K562 (cell line): ENCODE measurements around the gene NINL. TPM values are rescaled to one million over a fixed set of nuclear protein-coding genes. Genes with fewer than 3 reads are reported as not detected.
A peak's percentile ranks its signal among the peaks of the same experiment; 100 is the strongest.

Experiments used
- BMI1 ChIP-seq: fragments of 150-350 bp; IDR thresholded peaks from 2 replicates; pipeline ENCODE4 v1.6.1; 2014; ENCODE audit warnings: low read length
- CBFA2T2 ChIP-seq: fragments of 450-650 bp; conservative IDR thresholded peaks from 2 replicates; pipeline ENCODE4 v1.6.1; 2017; ENCODE audit warnings: mild to moderate bottlenecking
- CEBPG ChIP-seq, 3 experiments: fragments of 200-800 bp in 1 of 3; sonication (Bioruptor generic) in 1 of 3; sonication (generic) in 1 of 3; formaldehyde crosslinking in 1 of 3; IDR thresholded peaks in 2 of 3; conservative IDR thresholded peaks in 1 of 3; 2 replicates each; pipeline versions ENCODE4 v1.6.1 to v1.8.0; 2016 to 2022; ENCODE audit warnings: missing compliant biosample characterization in 2 of 3, missing genetic modification characterization in 2 of 3, mild to moderate bottlenecking in 1 of 3, missing genetic modification reagents in 1 of 3
- CTBP1 ChIP-seq: fragments of 450-650 bp; IDR thresholded peaks from 2 replicates; pipeline ENCODE4 v1.6.1; 2016; ENCODE audit warnings: borderline replicate concordance
- CTCF ChIP-seq, 3 experiments: IDR thresholded peaks in 2 of 3; conservative IDR thresholded peaks in 1 of 3; 2 replicates each; pipeline ENCODE4 v1.5.1; 2011 to 2012; ENCODE audit warnings: low read length in 3 of 3, mild to moderate bottlenecking in 3 of 3, control low read depth in 2 of 3, improper control_type of control experiment in 1 of 3, inconsistent platforms in 1 of 3, low read depth in 1 of 3, mixed read lengths in 1 of 3, moderate library complexity in 1 of 3; ENCODE audit not compliant: insufficient read depth in 2 of 3
- E2F8 ChIP-seq: fragments of 450-650 bp; IDR thresholded peaks from 2 replicates; pipeline ENCODE4 v1.7.1; 2018; ENCODE audit warnings: mild to moderate bottlenecking, low read depth; ENCODE audit not compliant: partially characterized antibody
- ERF ChIP-seq: fragments of 450-650 bp; formaldehyde crosslinking; IDR thresholded peaks from 2 replicates; pipeline ENCODE4 v1.4.0; 2020; ENCODE audit warnings: mild to moderate bottlenecking, mixed read lengths
- GABPB1 ChIP-seq: sonication (generic); formaldehyde crosslinking; IDR thresholded peaks from 2 replicates; pipeline ENCODE4 v1.8.0; 2022; ENCODE audit warnings: mild to moderate bottlenecking, missing genetic modification reagents
- GATAD2B ChIP-seq: fragments of 450-650 bp; IDR thresholded peaks from 2 replicates; pipeline ENCODE4 v1.6.1; 2017; ENCODE audit warnings: mild to moderate bottlenecking, borderline replicate concordance
- IRF2 ChIP-seq: sonication (generic); formaldehyde crosslinking; IDR thresholded peaks from 2 replicates; pipeline ENCODE4 v1.8.1; 2022; ENCODE audit warnings: mild to moderate bottlenecking, missing genetic modification reagents
- NKRF ChIP-seq: fragments of 450-650 bp; IDR thresholded peaks from 2 replicates; pipeline ENCODE4 v1.6.1; 2016; ENCODE audit warnings: borderline replicate concordance
- NR0B1 ChIP-seq: fragments of 450-650 bp; IDR thresholded peaks from one replicate; pipeline ENCODE4 v1.6.1; 2018; ENCODE audit warnings: mild to moderate bottlenecking, moderate library complexity; ENCODE audit not compliant: partially characterized antibody
- RBM17 ChIP-seq: fragments of 200-400 bp; formaldehyde crosslinking; IDR thresholded peaks from 2 replicates; pipeline ENCODE4 v1.6.1; 2017; ENCODE audit warnings: low read depth, mild to moderate bottlenecking, low read length, borderline replicate concordance
- STAG1 ChIP-seq: sonication (generic); formaldehyde crosslinking; IDR thresholded peaks from 2 replicates; pipeline ENCODE4 v1.5.0; 2020; ENCODE audit warnings: missing genetic modification reagents, borderline replicate concordance
- TRIM28 ChIP-seq: fragments of 450-650 bp; IDR thresholded peaks from 2 replicates; pipeline ENCODE4 v1.6.1; 2017
- ZMIZ1 ChIP-seq, 2 experiments: fragments of 150-350 bp in 1 of 2; IDR thresholded peaks; 2 replicates each; pipeline ENCODE4 v1.6.1; 2012 to 2016; ENCODE audit warnings: low read depth in 2 of 2, low read length in 2 of 2, mild to moderate bottlenecking in 1 of 2, moderate library complexity in 1 of 2
- ZNF174 ChIP-seq: fragments of 250-450 bp; sonication (Bioruptor Pico); IDR thresholded peaks from 2 replicates; pipeline ENCODE4 v1.4.0; 2020; ENCODE audit warnings: mild to moderate bottlenecking
- polyA plus RNA-seq, 8 experiments: library from polyadenylated mRNA; depleted of rRNA in 4 of 8; stranded (reverse) in 5 of 8; unstranded in 3 of 8; fragments of >200 nt; fragmentation: Nextera tagmentation in 2 of 8; fragmentation: Illumina TruSeq in 1 of 8; extraction: Ambion mirVana in 2 of 8; extraction: Trizol in 1 of 8; gene quantifications; 2 replicates each; pipeline versions ENCODE4 v1.2.1 to v1.2.3, GENCODE V29; 2011 to 2014; ENCODE audit warnings: inconsistent platforms in 1 of 8, missing spikeins in 1 of 8
- total RNA-seq, 7 experiments: library from RNA; depleted of rRNA in 6 of 7; stranded (reverse); fragments of >200 nt in 6 of 7; fragmentation: Illumina TruSeq in 2 of 7; extraction: Trizol in 2 of 7; gene quantifications; 2 replicates each; pipeline versions ENCODE4 v1.2.1 to v1.2.3, GENCODE V29; 2011 to 2021; ENCODE audit warnings: low replicate concordance in 1 of 7

The NINL gene
- total and polyA plus RNA-seq, 9 of the 15 experiments (the other 6 are each of a cell fraction or from before 2014, with no cell fraction given), result 0.03 to 0.22 (median 0.05) TPM; not detected in 5

- no peak for TF ChIP-seq NKRF
- no peak for TF ChIP-seq ERF
- TF ChIP-seq STAG1, result peak; percentile 66; the same call in 1 of the 2 replicates
- no peak for TF ChIP-seq IRF2 (CRISPR knock-in tag)
- TF ChIP-seq BMI1, result no peak
- no peak for TF ChIP-seq NR0B1
- no peak for TF ChIP-seq ZNF174 (CRISPR knock-in tag)
- TF ChIP-seq CTBP1, result peak; percentile 20; the same call in 1 of the 2 replicates
- no peak for TF ChIP-seq GATAD2B
- TF ChIP-seq CEBPG (CRISPR knock-in tag; IDR thresholded peaks at IDR 0.05), result no peak
- no peak for TF ChIP-seq CEBPG (tag; conservative IDR thresholded peaks at IDR 0.05 in 1 of 2, IDR thresholded peaks at IDR 0.05 in 1 of 2)
- TF ChIP-seq TRIM28, result no peak
- no peak for TF ChIP-seq RBM17
- no peak for TF ChIP-seq CBFA2T2
- TF ChIP-seq GABPB1 (CRISPR knock-in tag), result no peak
- peak; percentile 61 to 77 (median 70) for TF ChIP-seq CTCF (IDR thresholded peaks at IDR 0.05 in 2 of 3, conservative IDR thresholded peaks at IDR 0.05 in 1 of 3; ENCODE audit: insufficient read depth in 2 of 3, low read depth in 1 of 3, low read length in 3 of 3)
- no peak for TF ChIP-seq E2F8
- TF ChIP-seq ZMIZ1 (IDR thresholded peaks at IDR 0.05; ENCODE audit: low read depth in 2 of 2, low read length in 2 of 2), result no peak
Observed at GRCh38 chr20:25470045-25470444, 115.3 kb downstream of the NINL start (continued).
